NCI-H524 treated with DMSO at 0.1 percent for 48 hours (cell line): ENCODE measurements around the gene ERF.

Source experiments
- DNase-seq: peaks from one replicate; lab custom pipeline; 2025; lab: John Stamatoyannopoulos, UW

The ERF gene

GRCh38 chr19:42214810-42215485 lies 40.0 kb downstream of the ERF start:
- no peak for DNase-seq

DNA sequence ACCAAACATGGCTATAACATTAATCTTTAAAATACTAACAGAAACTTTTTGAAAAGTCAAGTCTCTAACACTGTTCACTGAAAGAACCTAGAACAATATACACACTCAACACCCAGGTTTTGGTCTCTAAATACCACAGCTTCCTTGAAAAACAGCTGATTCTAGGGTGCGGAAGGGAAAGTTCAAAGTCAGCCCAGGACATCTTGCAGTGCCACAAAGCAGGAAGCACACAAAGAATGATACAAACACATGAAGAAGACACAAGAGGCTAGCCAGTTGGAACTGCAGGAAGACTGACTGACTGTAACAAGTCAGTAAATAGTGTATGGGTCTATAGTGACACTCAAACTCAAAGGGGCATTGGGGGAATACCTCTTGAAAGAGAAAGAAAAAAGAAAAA lies 42.0 kb downstream of the ERF start:
- DNase-seq: no peak

DNA sequence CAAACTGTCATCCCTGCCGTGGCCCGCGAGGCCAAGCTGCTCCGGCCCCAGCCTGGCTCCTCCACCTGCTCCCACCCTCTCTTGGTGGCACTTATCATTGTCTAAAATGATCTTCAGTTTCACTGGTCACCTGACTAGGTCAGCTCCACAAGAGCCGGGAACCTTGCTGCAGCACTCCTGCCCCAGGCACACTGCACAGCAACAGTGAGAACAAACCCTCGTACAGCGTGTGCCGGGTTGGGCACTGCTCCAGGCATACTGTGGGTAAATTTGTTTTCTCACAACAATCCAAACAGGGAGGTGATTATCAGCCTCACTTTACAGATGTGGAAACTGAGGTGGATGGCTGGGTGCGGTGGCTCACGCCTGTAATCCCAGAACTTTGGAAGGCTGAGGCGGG lies 46.3 kb downstream of the ERF start:
- DNase-seq: no peak

DNA sequence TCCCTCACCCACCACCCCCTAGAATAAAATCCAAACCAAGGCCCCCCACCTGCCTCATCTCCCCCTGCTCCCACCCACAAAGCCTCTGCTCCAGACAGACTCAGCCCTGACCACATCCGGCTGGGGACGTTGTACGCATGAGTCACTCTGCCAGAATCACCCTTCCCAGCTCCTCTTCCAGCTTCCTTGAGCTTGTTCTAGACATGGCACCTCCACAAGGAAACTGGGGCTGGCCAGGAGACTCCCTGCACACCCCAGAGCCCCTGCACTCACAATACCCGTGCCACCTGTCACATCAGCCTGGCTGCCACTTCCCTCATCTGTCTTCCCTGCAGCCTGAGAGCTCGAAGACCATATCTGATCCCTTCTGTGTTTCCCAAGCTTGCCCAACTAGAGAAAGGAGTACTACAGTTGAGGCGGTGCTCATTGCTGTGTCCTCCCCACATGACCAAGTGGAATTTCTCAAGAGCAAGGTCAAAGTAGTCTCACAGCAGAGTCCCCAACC lies 47.1 kb downstream of the ERF start:
- DNase-seq: no peak

DNA sequence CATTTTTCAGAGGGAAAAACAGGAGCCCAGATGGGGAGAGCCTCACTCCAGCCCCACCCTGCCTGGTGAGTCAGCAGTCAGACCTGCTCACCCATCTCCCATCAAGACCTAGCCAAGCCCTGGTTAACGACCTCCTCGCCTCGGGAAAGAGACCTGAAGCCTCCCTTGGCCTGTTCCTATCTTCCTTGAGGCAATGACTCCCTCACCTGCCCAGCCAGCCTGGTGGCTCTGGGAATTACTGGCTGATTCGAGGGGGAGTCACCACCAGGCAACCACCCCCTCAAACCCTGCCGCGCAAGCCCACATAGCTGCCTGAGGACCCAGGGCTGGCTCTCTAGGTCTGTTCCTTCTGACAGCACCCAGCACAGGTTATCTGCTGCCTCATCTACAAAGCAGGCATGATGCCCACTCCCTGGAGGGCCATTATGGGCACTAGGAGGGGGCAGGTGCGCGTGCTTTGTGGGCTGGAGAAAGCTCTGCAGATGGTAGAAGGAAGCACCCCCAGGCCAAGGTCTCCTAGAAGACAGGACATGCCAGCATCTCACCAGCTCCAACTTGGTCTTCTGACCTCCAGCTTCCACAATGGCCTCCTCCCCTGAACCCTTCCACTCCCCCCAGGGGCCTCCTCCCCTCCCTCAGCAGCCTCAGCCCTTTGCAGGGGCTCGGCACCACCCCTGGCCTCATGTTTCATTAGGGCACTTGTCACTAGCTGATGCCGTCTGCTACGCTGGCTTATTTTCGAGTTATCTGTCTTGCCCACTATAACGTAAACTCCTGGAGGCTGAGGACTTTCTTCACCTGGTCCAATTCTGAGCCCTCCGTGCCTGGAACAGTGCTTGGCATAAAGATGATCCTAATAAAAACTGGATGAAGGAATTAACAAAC lies 47.8 kb downstream of the ERF start:
- no peak for DNase-seq

- no peak for DNase-seq
These were observed 50.3 kb downstream of the ERF start for GRCh38 chr19:42204664-42205063.

DNA sequence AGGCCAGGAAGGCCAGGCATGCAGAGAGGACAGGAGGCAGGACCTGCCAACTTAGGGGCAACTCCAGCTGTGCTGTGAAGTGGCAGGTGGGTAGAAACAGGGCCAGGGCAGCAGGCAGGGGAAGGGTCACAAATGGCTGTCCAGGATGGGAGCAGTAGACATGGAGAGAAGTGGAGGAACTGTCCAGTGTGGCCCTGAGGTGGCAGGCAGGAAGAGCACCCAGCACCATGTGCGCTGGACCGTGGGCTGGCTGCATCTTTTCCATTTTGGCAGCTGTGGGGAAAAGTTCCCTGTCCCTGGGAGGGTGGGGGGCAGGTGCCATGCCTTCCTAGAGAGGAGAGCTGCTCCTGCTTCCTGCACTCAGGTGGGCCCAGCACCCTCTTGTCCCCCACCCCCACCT lies 51.2 kb downstream of the ERF start:
- no peak for DNase-seq

DNA sequence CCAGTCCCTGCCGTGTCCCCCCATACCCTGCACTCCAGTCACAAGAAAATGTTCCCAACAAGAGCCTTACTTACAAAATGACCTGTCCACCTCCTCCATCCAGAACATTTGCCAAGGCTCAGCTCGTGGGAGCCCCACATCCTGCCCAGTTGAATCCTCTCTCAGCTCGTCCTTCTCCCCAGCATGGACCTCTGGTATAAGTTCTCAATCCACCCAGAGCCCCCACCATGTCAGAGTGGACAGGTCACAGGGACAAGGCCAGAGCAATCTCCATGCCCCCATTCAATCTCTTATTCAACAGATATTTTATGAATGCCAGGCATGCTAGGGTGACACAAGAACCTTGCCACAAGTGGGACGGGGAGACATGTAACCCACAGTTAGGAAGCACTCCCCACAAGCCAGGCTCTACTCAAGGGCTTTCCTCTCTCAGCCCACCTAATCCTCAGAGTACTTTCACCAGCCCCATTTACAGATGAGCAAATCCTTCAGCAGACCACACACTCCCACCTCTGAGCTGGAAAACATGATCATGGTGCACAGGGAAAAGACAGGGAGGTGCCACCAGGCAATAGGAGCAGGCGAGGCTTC lies 52.5 kb downstream of the ERF start:
- DNase-seq: no peak

DNA sequence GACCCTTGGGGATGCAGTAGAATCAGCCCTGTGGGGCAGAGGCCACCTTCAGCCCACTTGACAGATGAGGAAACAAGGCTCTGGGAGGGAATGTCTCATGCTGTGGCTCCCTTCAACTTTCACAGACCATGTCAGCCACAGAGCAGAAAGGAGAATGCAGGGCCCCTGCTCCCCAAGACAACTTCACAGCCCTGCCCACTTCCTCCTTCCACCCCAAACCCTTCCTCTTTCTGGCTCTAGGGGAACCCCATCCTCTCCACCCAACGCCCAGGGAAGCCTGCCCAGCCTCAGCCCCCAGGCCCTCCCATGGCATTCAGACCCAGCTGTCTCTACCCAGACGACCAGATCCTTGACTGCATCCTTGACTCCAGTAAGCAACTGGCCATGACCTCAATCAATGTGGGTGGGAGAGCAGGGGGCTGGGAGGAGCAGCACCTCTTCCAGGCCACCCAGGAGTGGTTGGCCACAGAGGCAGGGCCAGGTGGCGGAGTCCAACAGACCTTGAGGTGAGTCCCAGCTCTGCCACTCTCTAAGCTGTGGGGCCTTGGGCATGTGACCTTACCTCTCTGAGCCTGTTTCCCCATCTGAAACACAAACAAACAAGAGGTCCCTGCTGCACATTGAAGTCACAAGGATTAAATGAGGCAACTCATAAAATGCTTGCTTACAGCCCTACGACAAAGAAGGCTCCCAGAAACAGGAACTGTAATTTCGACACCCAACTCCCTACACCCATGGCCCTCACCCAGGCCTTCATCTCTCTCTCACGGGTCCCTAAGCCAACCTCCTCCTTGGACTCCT lies 53.2 kb downstream of the ERF start:
- no peak for DNase-seq

GRCh38 chr19:42200116-42200715 lies 54.7 kb downstream of the ERF start:
- DNase-seq: no peak

DNA sequence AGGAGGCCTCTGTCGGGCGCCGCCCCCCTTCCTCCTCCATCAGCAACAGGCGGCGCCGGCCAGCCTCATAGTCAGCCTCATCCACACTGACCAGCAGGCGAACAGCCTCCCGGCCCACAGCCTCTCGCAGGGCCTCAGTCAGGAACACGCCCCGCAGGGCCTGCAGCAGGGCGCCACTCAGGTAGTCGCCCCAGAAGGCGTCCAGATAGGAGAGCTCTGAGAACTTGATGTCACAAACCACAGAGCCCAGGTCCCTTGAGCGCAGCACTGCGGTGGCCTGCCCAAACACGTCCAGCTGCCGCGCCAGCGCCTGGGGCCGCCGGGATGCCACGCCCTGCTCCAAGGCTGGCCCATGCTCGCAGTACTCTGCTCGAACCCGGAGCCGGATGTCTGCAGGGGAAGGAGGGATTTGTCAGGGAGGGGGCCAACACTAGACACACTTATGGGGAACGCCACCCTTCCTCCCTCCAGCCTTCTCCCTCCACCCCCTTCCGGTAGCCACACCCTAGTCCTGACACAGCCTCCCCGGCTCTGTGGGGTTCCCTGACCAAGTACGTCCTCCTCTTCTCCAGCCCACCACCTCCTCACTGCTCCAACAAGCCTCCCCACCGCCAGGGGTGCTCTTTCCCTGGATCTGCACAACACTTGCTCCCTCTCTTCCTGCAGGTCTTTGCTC lies 55.4 kb downstream of the ERF start:
- DNase-seq: no peak

GRCh38 chr19:42198676-42199439 lies 56.1 kb downstream of the ERF start:
- no peak for DNase-seq
